WTC11 (cell line): ENCODE data around the gene FBN2.

Experiments
- ATF2 ChIP-seq: sonication (generic); formaldehyde crosslinking; IDR thresholded peaks from 2 replicates; pipeline ENCODE4 v1.8.1; 2022; ENCODE audit warnings: low read depth, missing genetic modification reagents, borderline replicate concordance
- CREB1 ChIP-seq: sonication (generic); formaldehyde crosslinking; IDR thresholded peaks from 2 replicates; pipeline ENCODE4 v1.8.0; 2023; ENCODE audit warnings: mild to moderate bottlenecking, missing genetic modification reagents
- CTCF ChIP-seq: fragments of 200-600 bp; IDR thresholded peaks from 2 replicates; pipeline ENCODE4 v1.8.0; 2022; ENCODE audit warnings: antibody characterized with exemption
- ELF4 ChIP-seq: sonication (generic); formaldehyde crosslinking; IDR thresholded peaks from 2 replicates; pipeline ENCODE4 v1.8.1; 2022; ENCODE audit warnings: low read depth, mild to moderate bottlenecking, moderate library complexity, missing genetic modification reagents
- GABPB1 ChIP-seq: sonication (generic); formaldehyde crosslinking; IDR thresholded peaks from 2 replicates; pipeline ENCODE4 v1.8.1; 2023; ENCODE audit warnings: mild to moderate bottlenecking, missing genetic modification reagents
- NFYB ChIP-seq: sonication (generic); formaldehyde crosslinking; conservative IDR thresholded peaks from 2 replicates; pipeline ENCODE4 v1.8.0; 2022; ENCODE audit warnings: low read depth, missing genetic modification reagents
- TEAD4 ChIP-seq: sonication (generic); formaldehyde crosslinking; IDR thresholded peaks from 2 replicates; pipeline ENCODE4 v1.8.0; 2022; ENCODE audit warnings: mild to moderate bottlenecking, missing genetic modification reagents
- TF ChIP-seq, protein P1 (sequence below): sonication (generic); formaldehyde crosslinking; IDR thresholded peaks from 2 replicates; pipeline ENCODE4 v1.8.0; 2023; ENCODE audit warnings: missing genetic modification reagents
- TF ChIP-seq, protein P2 (sequence below): sonication (generic); formaldehyde crosslinking; IDR thresholded peaks from 2 replicates; pipeline ENCODE4 v1.8.0; 2022; ENCODE audit warnings: mild to moderate bottlenecking, missing genetic modification reagents
- TF ChIP-seq, protein P3 (sequence below): sonication (generic); formaldehyde crosslinking; IDR thresholded peaks from 2 replicates; pipeline ENCODE4 v1.8.1; 2023; ENCODE audit warnings: mild to moderate bottlenecking, moderate library complexity, missing genetic modification reagents

- TF ChIP-seq, protein P1, sequence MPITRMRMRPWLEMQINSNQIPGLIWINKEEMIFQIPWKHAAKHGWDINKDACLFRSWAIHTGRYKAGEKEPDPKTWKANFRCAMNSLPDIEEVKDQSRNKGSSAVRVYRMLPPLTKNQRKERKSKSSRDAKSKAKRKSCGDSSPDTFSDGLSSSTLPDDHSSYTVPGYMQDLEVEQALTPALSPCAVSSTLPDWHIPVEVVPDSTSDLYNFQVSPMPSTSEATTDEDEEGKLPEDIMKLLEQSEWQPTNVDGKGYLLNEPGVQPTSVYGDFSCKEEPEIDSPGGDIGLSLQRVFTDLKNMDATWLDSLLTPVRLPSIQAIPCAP (CRISPR knock-in tag) = no peak
- no peak for TF ChIP-seq TEAD4
- TF ChIP-seq CTCF = no peak
- no peak for TF ChIP-seq GABPB1 (CRISPR knock-in tag)
- TF ChIP-seq, protein P2, sequence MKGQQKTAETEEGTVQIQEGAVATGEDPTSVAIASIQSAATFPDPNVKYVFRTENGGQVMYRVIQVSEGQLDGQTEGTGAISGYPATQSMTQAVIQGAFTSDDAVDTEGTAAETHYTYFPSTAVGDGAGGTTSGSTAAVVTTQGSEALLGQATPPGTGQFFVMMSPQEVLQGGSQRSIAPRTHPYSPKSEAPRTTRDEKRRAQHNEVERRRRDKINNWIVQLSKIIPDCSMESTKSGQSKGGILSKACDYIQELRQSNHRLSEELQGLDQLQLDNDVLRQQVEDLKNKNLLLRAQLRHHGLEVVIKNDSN (CRISPR knock-in tag) = no peak
- no peak for TF ChIP-seq ELF4 (CRISPR knock-in tag)
- no peak for TF ChIP-seq ATF2
- TF ChIP-seq NFYB (CRISPR knock-in tag) = no peak
- TF ChIP-seq, protein P3, sequence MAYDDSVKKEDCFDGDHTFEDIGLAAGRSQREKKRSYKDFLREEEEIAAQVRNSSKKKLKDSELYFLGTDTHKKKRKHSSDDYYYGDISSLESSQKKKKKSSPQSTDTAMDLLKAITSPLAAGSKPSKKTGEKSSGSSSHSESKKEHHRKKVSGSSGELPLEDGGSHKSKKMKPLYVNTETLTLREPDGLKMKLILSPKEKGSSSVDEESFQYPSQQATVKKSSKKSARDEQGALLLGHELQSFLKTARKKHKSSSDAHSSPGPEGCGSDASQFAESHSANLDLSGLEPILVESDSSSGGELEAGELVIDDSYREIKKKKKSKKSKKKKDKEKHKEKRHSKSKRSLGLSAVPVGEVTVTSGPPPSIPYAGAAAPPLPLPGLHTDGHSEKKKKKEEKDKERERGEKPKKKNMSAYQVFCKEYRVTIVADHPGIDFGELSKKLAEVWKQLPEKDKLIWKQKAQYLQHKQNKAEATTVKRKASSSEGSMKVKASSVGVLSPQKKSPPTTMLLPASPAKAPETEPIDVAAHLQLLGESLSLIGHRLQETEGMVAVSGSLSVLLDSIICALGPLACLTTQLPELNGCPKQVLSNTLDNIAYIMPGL (CRISPR knock-in tag) = no peak
- no peak for TF ChIP-seq CREB1
Measured at GRCh38 chr5:128254789-128255188, 283.3 kb downstream of the FBN2 start.
